ENCODE data around the gene CCDC106.

The CCDC106 gene

GRCh38 chr19:55669418-55670279, 21.6 kb downstream of the CCDC106 start:
- DNase-seq (ENCODE audit: extremely low spot score): no peak
- TF ChIP-seq CTCF (IDR thresholded peaks at IDR 0.05; ENCODE audit: control extremely low read depth, extremely low read depth, low read depth, missing control alignments): no peak
- ChIA-PET CTCF (interaction anchor here (1.7 kb wide), 1 partner anchor 37 kb away, joined by 7 read pairs; no protein-coding TSS in a partner anchor), POLR2A (interaction anchor here (0.7 kb wide), 1 partner anchor 13 kb away, joined by 3 read pairs; no protein-coding TSS in a partner anchor)

GRCh38 chr19:55670280-55671053, 22.5 kb downstream of the CCDC106 start:
- DNase-seq (ENCODE audit: extremely low spot score): no peak
- ChIA-PET POLR2A (no interaction called here), CTCF (interaction anchor here (1.4 to 2.0 kb wide), 4 partner anchors 11 to 37 kb away, joined by 7 to 16 read pairs (median 14); partner anchors contain the start of gene U2AF2)
- TF ChIP-seq CTCF (IDR thresholded peaks at IDR 0.05; ENCODE audit: control extremely low read depth, extremely low read depth, low read depth, missing control alignments): no peak

GRCh38 chr19:55671054-55671378, 23.0 kb downstream of the CCDC106 start:
- DNase-seq (ENCODE audit: extremely low spot score): no peak
- POLR2A ChIA-PET: interaction anchor here (0.9 kb wide), 1 partner anchor 14 kb away, joined by 3 read pairs; no protein-coding TSS in a partner anchor
- CTCF ChIA-PET: interaction anchor here (0.7 to 2.0 kb wide), 6 partner anchors 11 to 167 kb away, joined by 3 to 16 read pairs (median 10); partner anchors contain the start of genes U2AF2 and ZNF865
- no peak for TF ChIP-seq CTCF (IDR thresholded peaks at IDR 0.05; ENCODE audit: control extremely low read depth, extremely low read depth, low read depth, missing control alignments)

GRCh38 chr19:55672418-55672817, 24.4 kb downstream of the CCDC106 start:
- no peak for DNase-seq (ENCODE audit: extremely low spot score)
- ChIA-PET POLR2A (interaction anchor here (0.7 kb wide), 1 partner anchor 29 kb away, joined by 4 read pairs; no protein-coding TSS in a partner anchor), CTCF (interaction anchor here (1.2 to 2.0 kb wide), 4 partner anchors 13 to 39 kb away, joined by 3 to 16 read pairs (median 10); partner anchors contain the start of gene U2AF2)
- TF ChIP-seq CTCF (IDR thresholded peaks at IDR 0.05; ENCODE audit: control extremely low read depth, extremely low read depth, low read depth, missing control alignments): no peak

GRCh38 chr19:55673465-55673864, 25.5 kb downstream of the CCDC106 start:
- POLR2A ChIA-PET: interaction anchor here (0.9 kb wide), 1 partner anchor 17 kb away, joined by 4 read pairs; no protein-coding TSS in a partner anchor
- no peak for DNase-seq (ENCODE audit: extremely low spot score)
- TF ChIP-seq CTCF (IDR thresholded peaks at IDR 0.05; ENCODE audit: control extremely low read depth, extremely low read depth, low read depth, missing control alignments): no peak
- CTCF ChIA-PET: interaction anchor here (0.6 to 1.1 kb wide), 2 partner anchors 17 to 26 kb away, joined by 3 to 4 read pairs; no protein-coding TSS in a partner anchor

- no peak for DNase-seq (ENCODE audit: extremely low spot score)
- CTCF ChIA-PET: interaction anchor here (1.1 kb wide), 1 partner anchor 17 kb away, joined by 4 read pairs; no protein-coding TSS in a partner anchor
- POLR2A ChIA-PET: interaction anchor here (0.9 kb wide), 1 partner anchor 17 kb away, joined by 4 read pairs; no protein-coding TSS in a partner anchor
- no peak for TF ChIP-seq CTCF (IDR thresholded peaks at IDR 0.05; ENCODE audit: control extremely low read depth, extremely low read depth, low read depth, missing control alignments)
Observed at GRCh38 chr19:55673889-55674288, 25.9 kb downstream of the CCDC106 start.
